Suprapubic skin (tissue), 4 donors: ENCODE results near the gene DDX41. TPM values are rescaled to one million over a fixed set of nuclear protein-coding genes. Genes with fewer than 3 reads are reported as not detected.
A peak's percentile ranks its signal among the peaks of the same experiment; 100 is the strongest.

ENCODE experiments used
- DNase-seq, 2 donors: peaks; one replicate each; pipeline ENCODE4 v3.0.0-alpha.2; 2019; ENCODE audit warnings: low spot score in 2 of 2
- H3K27ac ChIP-seq: fragments of 200-600 bp; sonication (generic); one replicate; pipeline ENCODE4 v1.5.1; 2019
- H3K27me3 ChIP-seq: fragments of 200-600 bp; sonication (generic); one replicate; pipeline ENCODE4 v1.5.1; 2019
- H3K36me3 ChIP-seq: fragments of 200-600 bp; sonication (generic); one replicate; pipeline ENCODE4 v1.5.1; 2019
- H3K4me1 ChIP-seq: fragments of 200-600 bp; sonication (generic); one replicate; pipeline ENCODE4 v1.5.1; 2019
- H3K4me3 ChIP-seq: fragments of 200-600 bp; sonication (generic); one replicate; pipeline ENCODE4 v1.5.1; 2019; ENCODE audit warnings: mild to moderate bottlenecking
- H3K9me3 ChIP-seq: fragments of 200-600 bp; sonication (generic); one replicate; pipeline ENCODE4 v1.5.1; 2019
- CTCF ChIP-seq, 2 donors: fragments of 200-600 bp in 1 of 2; fragments of 450-650 bp in 1 of 2; sonication (generic) in 1 of 2; IDR thresholded peaks; one replicate each; pipeline ENCODE4 v1.5.1; 2016 to 2019; ENCODE audit warnings: antibody characterized with exemption in 2 of 2, mild to moderate bottlenecking in 1 of 2, moderate library complexity in 1 of 2
- EP300 ChIP-seq: sonication (generic); formaldehyde crosslinking; IDR thresholded peaks from one replicate; pipeline ENCODE4 v1.6.1; 2017; ENCODE audit warnings: antibody characterized with exemption
- POLR2A ChIP-seq, 2 donors: fragments of 450-650 bp; IDR thresholded peaks; one replicate each; pipeline ENCODE4 v1.6.1; 2017; ENCODE audit warnings: antibody characterized with exemption in 2 of 2, mild to moderate bottlenecking in 2 of 2, moderate library complexity in 2 of 2
- POLR2AphosphoS5 ChIP-seq, 3 donors: sonication (generic); formaldehyde crosslinking; IDR thresholded peaks; one replicate each; pipeline ENCODE4 v1.6.1; 2017; ENCODE audit warnings: antibody characterized with exemption in 3 of 3
- WGBS: methylation state at CpG from one replicate; pipeline ENCODE4 v1.1.5; 2018; 5-methylcytosine and 5-hydroxymethylcytosine counted together
- total RNA-seq, 4 donors: library from RNA; depleted of rRNA; stranded (reverse); fragments of >200 nt; gene quantifications; one replicate each; pipeline ENCODE4 v1.1.0, GENCODE V29; 2016

Gene DDX41
- total RNA-seq, 4 donors from 2014 or later = 83.8 to 148 (median 103) TPM

DNA sequence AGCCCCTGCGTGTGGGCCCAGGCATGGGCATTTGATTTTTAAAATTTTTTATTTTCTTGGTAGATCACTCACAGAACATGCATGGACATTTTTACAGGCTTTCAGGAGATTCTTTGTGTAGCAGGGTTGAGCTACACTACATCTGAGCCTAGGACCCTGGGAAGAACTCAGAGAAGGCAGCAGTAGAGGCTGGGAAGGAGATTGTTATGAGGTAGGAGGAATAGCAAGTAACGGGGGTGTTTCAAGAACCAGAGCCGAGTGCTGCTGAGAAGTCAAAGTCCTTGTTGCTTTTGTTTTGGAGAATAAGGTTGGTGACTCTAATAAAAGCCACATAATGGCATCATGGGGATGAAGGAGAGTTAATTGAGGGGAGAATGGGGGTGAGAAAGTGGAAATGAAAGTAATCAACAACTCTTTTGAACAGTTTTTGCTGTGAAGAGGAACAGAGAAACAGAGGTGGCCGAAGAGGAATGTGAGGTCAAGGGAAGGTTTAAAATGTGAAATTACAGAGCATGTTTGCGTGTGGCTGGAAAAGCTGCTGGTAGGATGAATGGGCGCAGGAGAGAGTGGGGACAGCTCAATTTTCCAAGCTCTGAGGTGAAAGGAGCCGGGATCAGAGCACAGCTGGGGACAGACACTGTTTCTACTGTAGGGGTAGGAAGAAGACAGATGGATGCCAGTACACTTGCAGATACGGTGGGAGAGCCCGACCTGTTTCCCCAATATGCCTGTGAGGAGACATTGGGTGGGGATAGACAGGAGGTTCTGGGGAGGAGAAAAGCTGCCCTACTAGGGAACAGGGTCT lies 14.7 kb downstream of the DDX41 start:
- no peak overlapping the region for H3K27ac ChIP-seq
- TF ChIP-seq CTCF (IDR thresholded peaks at IDR 0.05) (no peak), POLR2A (IDR thresholded peaks at IDR 0.05) (no peak), POLR2AphosphoS5 (IDR thresholded peaks at IDR 0.05) (no peak), EP300 (no peak)
- DNase-seq = no peak
- 74% methylated on average over 9 of the region's 9 CpGs for WGBS
- peaks cover 24% of the 10 kb centered on the region for H3K4me1 ChIP-seq
- no peak overlapping the region for H3K4me3 ChIP-seq
- no peaks in the 10 kb centered on the region for H3K36me3 ChIP-seq
- no peaks in the 10 kb centered on the region for H3K9me3 ChIP-seq
- H3K27me3 ChIP-seq = no peaks in the 10 kb centered on the region

- H3K27ac ChIP-seq = no peak overlapping the region
- no peaks in the 10 kb centered on the region for H3K36me3 ChIP-seq
- H3K4me1 ChIP-seq = peaks cover 36% of the 10 kb centered on the region
- WGBS = 27% methylated on average over 6 of the region's 10 CpGs
- H3K4me3 ChIP-seq = no peak overlapping the region
- no peaks in the 10 kb centered on the region for H3K27me3 ChIP-seq
- TF ChIP-seq CTCF (IDR thresholded peaks at IDR 0.05) (peak; percentile 78 to 93), POLR2AphosphoS5 (IDR thresholded peaks at IDR 0.05) (no peak), EP300 (no peak)
- no peaks in the 10 kb centered on the region for H3K9me3 ChIP-seq
- peak; percentile 93 to 94 for DNase-seq
These were observed 15.9 kb downstream of the DDX41 start for GRCh38 chr5:177500685-177501522.

GRCh38 chr5:177499842-177500241 lies 16.9 kb downstream of the DDX41 start:
- no peaks in the 10 kb centered on the region for H3K9me3 ChIP-seq
- no peaks in the 10 kb centered on the region for H3K27me3 ChIP-seq
- TF ChIP-seq POLR2AphosphoS5 (IDR thresholded peaks at IDR 0.05) (no peak), EP300 (no peak), CTCF (IDR thresholded peaks at IDR 0.05) (no peak), POLR2A (IDR thresholded peaks at IDR 0.05) (no peak)
- H3K36me3 ChIP-seq = no peaks in the 10 kb centered on the region
- 85% methylated on average over 6 of the region's 6 CpGs for WGBS
- DNase-seq = no peak
- H3K4me1 ChIP-seq = peaks cover 46% of the 10 kb centered on the region
- no peak overlapping the region for H3K4me3 ChIP-seq
- no peak overlapping the region for H3K27ac ChIP-seq

DNA sequence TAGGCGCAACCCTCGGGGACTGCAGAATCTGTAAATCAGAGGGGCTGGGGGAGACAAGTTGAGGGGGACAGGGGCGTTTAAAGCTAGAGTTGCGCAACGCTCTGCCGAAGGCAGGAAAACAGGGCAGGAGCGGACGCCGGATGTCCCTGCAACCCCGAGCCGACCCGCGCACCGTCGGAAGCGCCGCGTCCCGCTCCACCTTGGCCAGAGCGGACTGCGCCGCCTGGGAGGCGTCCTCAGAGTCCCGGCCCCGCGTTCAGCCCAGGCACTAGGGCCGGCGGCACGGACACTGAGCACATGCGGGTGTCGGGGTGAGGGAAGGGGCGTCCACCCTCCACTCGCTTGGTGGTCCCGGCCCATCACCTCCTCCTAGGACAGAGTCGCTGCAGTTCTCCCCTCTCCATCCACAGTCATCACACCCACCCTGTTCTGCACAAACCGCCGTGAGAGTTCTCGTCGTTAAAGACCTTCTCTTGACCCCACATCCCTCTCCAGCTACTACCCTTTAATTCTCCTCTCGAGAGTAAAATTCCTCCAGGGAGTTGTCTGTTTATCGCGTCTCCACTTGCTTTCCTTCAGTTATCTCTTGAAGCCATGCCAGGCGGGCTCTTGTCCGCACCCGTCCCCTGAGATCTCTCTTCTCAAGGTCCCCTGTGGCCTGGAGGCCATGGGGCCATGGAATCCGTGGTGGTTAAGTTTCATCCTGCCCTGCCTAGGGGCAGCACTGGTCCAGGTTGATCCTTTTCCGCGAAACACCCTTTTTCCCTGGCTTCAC lies 18.6 kb downstream of the DDX41 start:
- H3K9me3 ChIP-seq = no peaks in the 10 kb centered on the region
- no peaks in the 10 kb centered on the region for H3K27me3 ChIP-seq
- 17% methylated on average over 30 of the region's 48 CpGs for WGBS
- H3K4me1 ChIP-seq = peaks cover 63% of the 10 kb centered on the region
- TF ChIP-seq POLR2A (IDR thresholded peaks at IDR 0.05) = no peak
- no peak for TF ChIP-seq CTCF (IDR thresholded peaks at IDR 0.05)
- TF ChIP-seq POLR2AphosphoS5 (IDR thresholded peaks at IDR 0.05) = no peak
- TF ChIP-seq EP300 = no peak
- no peaks in the 10 kb centered on the region for H3K36me3 ChIP-seq
- no peak overlapping the region for H3K27ac ChIP-seq
- DNase-seq = no peak
- peak overlapping the region; percentile 78 for H3K4me3 ChIP-seq
